Colonic mucosa (tissue), 4 donors: ENCODE results near the gene MTMR12. TPM values are rescaled to one million over a fixed set of nuclear protein-coding genes. Genes with fewer than 3 reads are reported as not detected.

Source experiments
- DNase-seq: peaks from one replicate; pipeline ENCODE4 v3.0.0-alpha.2; 2020
- H3K27ac ChIP-seq: fragments of 200-600 bp; one replicate; pipeline ENCODE4 v1.8.0; 2021
- H3K27me3 ChIP-seq: fragments of 200-600 bp; one replicate; pipeline ENCODE4 v1.8.0; 2021
- H3K36me3 ChIP-seq: fragments of 200-600 bp; one replicate; pipeline ENCODE4 v1.8.0; 2021
- H3K4me1 ChIP-seq: fragments of 200-600 bp; one replicate; pipeline ENCODE4 v1.8.0; 2021; ENCODE audit warnings: mild to moderate bottlenecking
- H3K4me3 ChIP-seq: fragments of 200-600 bp; one replicate; pipeline ENCODE4 v1.8.0; 2021
- H3K9ac ChIP-seq, 2 donors: one replicate each; pipeline ENCODE4 v1.7.0; 2013; ENCODE audit warnings: control low read depth in 2 of 2, low read depth in 2 of 2, low read length in 2 of 2
- H3K9me3 ChIP-seq: fragments of 200-600 bp; one replicate; pipeline ENCODE4 v1.8.0; 2021
- intact Hi-C: fragments of 100-400 bp; cut with DNase I; formaldehyde crosslinking; loops from one replicate; pipeline ENCODE4 v1.14.1; 2022
- total RNA-seq, 2 donors: library from RNA; stranded (reverse); fragmentation: NEBNext Ultra II Directional in 1 of 2; extraction: Animal tissue kit (Norgen Biotek cat#: 25700) in 1 of 2; gene quantifications; one replicate each; pipeline ENCODE4 v1.2.1, GENCODE V29; 2021
- TF ChIP-seq, protein P1 (sequence below): fragments of 200-600 bp; IDR thresholded peaks from one replicate; pipeline ENCODE4 v1.8.0; 2022; ENCODE audit warnings: antibody characterized with exemption, mild to moderate bottlenecking
- donor health status: healthy.
- donor health status: DM: no; HTN: no; CAD: no.
- donor health status: DM: no; HTN: no; CAD: no.

MTMR12 gene
- total RNA-seq, 2 donors from 2014 or later: 23.2 to 23.8 TPM

DNA sequence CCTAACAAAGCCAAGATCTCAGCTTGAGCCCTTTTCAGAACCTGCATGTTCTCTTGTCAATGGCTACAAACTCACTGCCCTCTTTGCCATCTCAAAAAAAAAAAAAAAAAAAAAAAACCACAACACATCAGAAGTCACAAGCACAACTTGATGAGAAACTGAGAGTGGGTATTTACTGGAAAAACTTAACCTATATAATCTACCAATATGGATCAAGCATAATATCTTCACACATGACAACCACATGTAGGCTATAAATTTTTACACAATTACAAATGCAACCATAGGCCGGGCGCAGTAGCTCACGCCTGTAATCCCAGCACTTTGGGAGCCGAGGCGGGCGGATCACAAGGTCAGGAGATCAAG is 9.0 kb downstream of the MTMR12 start:
- no peaks in the 10 kb centered on the region for H3K4me1 ChIP-seq
- no peak overlapping the region for H3K27ac ChIP-seq
- H3K9me3 ChIP-seq: no peaks in the 10 kb centered on the region
- intact Hi-C loops: no loop called here
- no peak overlapping the region for H3K4me3 ChIP-seq
- H3K9ac ChIP-seq: no peak overlapping the region
- H3K27me3 ChIP-seq: no peaks in the 10 kb centered on the region
- DNase-seq: no peak
- TF ChIP-seq, protein P1, sequence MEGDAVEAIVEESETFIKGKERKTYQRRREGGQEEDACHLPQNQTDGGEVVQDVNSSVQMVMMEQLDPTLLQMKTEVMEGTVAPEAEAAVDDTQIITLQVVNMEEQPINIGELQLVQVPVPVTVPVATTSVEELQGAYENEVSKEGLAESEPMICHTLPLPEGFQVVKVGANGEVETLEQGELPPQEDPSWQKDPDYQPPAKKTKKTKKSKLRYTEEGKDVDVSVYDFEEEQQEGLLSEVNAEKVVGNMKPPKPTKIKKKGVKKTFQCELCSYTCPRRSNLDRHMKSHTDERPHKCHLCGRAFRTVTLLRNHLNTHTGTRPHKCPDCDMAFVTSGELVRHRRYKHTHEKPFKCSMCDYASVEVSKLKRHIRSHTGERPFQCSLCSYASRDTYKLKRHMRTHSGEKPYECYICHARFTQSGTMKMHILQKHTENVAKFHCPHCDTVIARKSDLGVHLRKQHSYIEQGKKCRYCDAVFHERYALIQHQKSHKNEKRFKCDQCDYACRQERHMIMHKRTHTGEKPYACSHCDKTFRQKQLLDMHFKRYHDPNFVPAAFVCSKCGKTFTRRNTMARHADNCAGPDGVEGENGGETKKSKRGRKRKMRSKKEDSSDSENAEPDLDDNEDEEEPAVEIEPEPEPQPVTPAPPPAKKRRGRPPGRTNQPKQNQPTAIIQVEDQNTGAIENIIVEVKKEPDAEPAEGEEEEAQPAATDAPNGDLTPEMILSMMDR: no peak
- H3K36me3 ChIP-seq: no peaks in the 10 kb centered on the region

DNA sequence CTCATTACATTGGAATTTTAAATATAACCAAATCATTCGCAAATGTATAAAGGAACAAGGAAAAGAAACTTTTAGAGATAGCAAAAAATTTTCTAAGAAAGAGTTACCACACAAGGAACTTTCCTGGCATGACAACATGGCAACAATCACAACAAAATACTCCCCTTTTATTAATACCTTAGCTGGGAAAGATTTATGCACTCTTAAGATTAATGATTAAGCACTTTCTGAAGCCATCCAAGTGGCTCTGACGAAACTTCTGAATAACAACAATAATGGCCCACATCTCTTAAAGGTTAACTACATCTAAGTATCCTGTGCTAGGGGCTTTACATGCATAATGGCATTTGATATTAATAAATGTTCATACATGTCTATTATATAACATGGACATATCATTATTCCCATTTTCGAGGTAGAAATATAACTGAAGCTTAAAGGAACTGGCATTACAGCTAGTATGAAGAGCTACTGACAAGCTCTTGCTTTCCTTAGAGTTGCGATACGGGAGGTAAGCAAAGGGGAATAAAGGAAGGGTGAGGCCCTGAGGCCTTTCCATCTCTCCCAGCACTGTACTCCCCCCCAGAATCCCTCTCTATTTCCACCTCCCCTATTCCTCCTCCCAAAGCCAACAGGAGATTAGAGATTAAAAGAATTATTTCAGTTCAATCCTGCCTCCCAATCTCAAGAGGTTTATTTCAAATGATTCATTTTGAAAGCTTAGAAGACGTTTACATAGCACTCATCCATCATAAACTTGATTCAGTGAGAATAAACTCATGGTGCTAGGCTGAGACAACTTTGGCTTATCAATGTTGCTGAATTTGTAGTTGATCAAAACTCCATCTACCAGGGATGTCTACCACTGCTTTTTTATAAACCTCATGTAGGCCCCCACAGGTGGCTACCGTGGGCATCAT is 9.6 kb downstream of the MTMR12 start:
- H3K4me1 ChIP-seq: no peaks in the 10 kb centered on the region
- H3K4me3 ChIP-seq: no peak overlapping the region
- H3K27ac ChIP-seq: no peak overlapping the region
- no peak for DNase-seq
- H3K36me3 ChIP-seq: no peaks in the 10 kb centered on the region
- TF ChIP-seq, protein P1: no peak
- intact Hi-C loops: no loop called here
- H3K27me3 ChIP-seq: no peaks in the 10 kb centered on the region
- no peaks in the 10 kb centered on the region for H3K9me3 ChIP-seq
- H3K9ac ChIP-seq: no peak overlapping the region

DNA sequence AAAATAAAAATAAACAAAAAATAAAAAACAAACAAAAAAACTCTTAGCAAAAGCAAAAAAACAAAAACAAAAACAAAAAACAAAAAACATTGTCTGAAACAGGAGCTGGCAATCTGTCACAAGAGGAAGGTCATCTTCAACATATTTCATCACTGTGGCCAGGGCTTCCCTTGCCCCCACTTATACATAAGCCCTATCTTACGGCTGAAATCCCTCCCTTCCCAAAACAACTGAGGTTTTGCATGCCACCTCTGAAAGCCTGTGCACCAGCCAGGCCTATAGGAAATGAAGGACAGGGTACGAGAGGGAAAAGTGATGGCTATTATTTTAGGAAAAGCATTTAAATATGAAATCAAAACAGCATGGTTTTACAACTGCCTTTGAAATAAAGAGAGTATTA is 10.8 kb downstream of the MTMR12 start:
- Histone ChIP-seq H3K4me1 (peaks cover 7% of the 10 kb centered on the region), H3K27ac (no peak overlapping the region), H3K27me3 (no peaks in the 10 kb centered on the region), H3K9me3 (no peaks in the 10 kb centered on the region), H3K9ac (no peak overlapping the region), H3K4me3 (no peak overlapping the region), H3K36me3 (no peaks in the 10 kb centered on the region)
- TF ChIP-seq, protein P1: no peak
- no peak for DNase-seq
- intact Hi-C loops: no loop called here

DNA sequence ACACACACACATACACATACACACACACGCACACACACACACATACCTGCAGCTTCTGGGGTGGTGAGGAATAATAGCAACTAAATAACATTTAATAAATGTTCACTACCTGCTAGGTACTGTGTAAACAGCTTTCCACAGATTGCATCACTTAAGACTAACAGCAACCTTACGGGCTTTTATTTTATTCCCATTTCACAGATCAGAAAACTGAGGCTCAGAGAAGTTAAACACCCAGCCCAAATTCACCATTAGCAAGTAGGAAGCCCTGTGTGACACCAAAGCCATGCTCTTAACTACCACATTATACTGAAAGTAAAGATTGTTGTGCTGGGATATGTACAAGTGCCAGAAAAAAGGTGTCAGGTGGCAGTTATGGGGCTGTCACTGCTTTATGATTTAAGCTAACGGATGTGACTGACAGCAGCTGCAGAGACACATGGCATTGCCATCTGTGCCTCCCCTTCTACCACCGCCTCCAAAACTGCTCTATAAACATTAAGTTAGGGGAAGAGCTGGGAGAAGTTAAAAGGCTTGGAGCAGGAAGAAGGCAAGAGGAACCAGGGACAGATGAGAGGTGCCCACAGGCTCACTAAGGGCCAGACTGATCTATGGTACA is 13.6 kb downstream of the MTMR12 start:
- Histone ChIP-seq H3K36me3 (no peaks in the 10 kb centered on the region), H3K9me3 (no peaks in the 10 kb centered on the region), H3K27ac (no peak overlapping the region), H3K9ac (no peak overlapping the region), H3K4me1 (peaks cover 7% of the 10 kb centered on the region), H3K4me3 (no peak overlapping the region), H3K27me3 (no peaks in the 10 kb centered on the region)
- intact Hi-C loops: no loop called here
- DNase-seq: no peak
- TF ChIP-seq, protein P1: no peak

DNA sequence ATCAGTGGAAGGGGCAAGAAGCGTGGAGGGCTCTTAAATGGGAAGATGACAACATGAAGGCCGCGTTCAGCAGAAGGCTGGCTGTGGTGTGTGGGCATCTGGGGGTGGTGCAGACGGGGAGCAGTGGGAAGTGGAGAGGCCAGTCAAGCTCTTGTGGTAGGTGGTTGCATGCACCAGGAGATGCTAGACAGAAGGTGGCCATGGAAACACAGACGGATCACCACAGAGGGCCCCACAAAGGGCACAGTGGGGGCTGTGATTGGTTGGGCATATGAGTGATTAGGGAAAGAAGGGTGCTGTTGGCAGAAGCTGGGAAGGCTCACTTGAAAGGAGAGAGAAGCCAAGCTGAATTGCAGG is 14.7 kb downstream of the MTMR12 start:
- DNase-seq: no peak
- Histone ChIP-seq H3K27ac (no peak overlapping the region), H3K4me3 (no peak overlapping the region), H3K4me1 (peaks cover 7% of the 10 kb centered on the region), H3K27me3 (no peaks in the 10 kb centered on the region), H3K9me3 (no peaks in the 10 kb centered on the region), H3K9ac (no peak overlapping the region), H3K36me3 (no peaks in the 10 kb centered on the region)
- TF ChIP-seq, protein P1: no peak
- intact Hi-C loops: no loop called here
